CD8-positive, alpha-beta memory T cell (primary cell): Measurements from ENCODE around the gene BRCC3. TPM values are rescaled to one million over a fixed set of nuclear protein-coding genes. Genes with fewer than 3 reads are reported as not detected.

Experiments used
- CTCF ChIA-PET: fragments of 350-600 bp; sonication (Branson Sonifier 250); formaldehyde crosslinking; loops from one replicate; lab custom pipeline; 2021; ENCODE audit warnings: antibody characterized with exemption; lab: Charles Lee
- POLR2A ChIA-PET: fragments of 350-600 bp; sonication (Branson Sonifier 250); formaldehyde crosslinking; loops from one replicate; lab custom pipeline; 2021; ENCODE audit warnings: antibody characterized with exemption; lab: Charles Lee
- DNase-seq, 5 donors: peaks; one replicate each; pipeline versions ENCODE4 v3.0.0 to v3.0.0-alpha.2; 2020 to 2022; ENCODE audit warnings: mixed read lengths in 1 of 5
- H3K27ac ChIP-seq: one replicate; pipeline ENCODE4 v1.7.0; 2013; ENCODE audit warnings: low read depth, mild to moderate bottlenecking, low read length, moderate library complexity
- H3K27me3 ChIP-seq: 2 replicates; pipeline ENCODE4 v1.7.0; 2013; ENCODE audit warnings: low read length, mild to moderate bottlenecking; ENCODE audit not compliant: insufficient read depth, poor library complexity, severe bottlenecking
- H3K36me3 ChIP-seq: 2 replicates; pipeline ENCODE4 v1.7.0; 2013; ENCODE audit warnings: mild to moderate bottlenecking, low read length, moderate library complexity; ENCODE audit not compliant: insufficient read depth
- H3K4me1 ChIP-seq: 2 replicates; pipeline ENCODE4 v1.7.0; 2013; ENCODE audit warnings: mild to moderate bottlenecking, low read length, moderate library complexity; ENCODE audit not compliant: insufficient read depth
- H3K4me3 ChIP-seq: 2 replicates; pipeline ENCODE4 v1.7.0; 2013; ENCODE audit warnings: mild to moderate bottlenecking, low read length
- H3K9me3 ChIP-seq: 2 replicates; pipeline ENCODE4 v1.7.0; 2013; ENCODE audit warnings: mild to moderate bottlenecking, low read length
- H3K27ac Mint-ChIP-seq, 8 donors: one replicate each; pipeline ENCODE4 v1.8.0; 2020 to 2021; ENCODE audit warnings: mixed read lengths in 8 of 8, mild to moderate bottlenecking in 6 of 8, inconsistent platforms in 3 of 8, moderate library complexity in 3 of 8
- H3K27me3 Mint-ChIP-seq, 2 donors: one replicate each; pipeline ENCODE4 v1.8.0; 2020 to 2021; ENCODE audit warnings: mixed read lengths in 2 of 2, mild to moderate bottlenecking in 1 of 2, moderate library complexity in 1 of 2
- H3K36me3 Mint-ChIP-seq, 3 donors: one replicate each; pipeline ENCODE4 v1.8.0; 2020 to 2021; ENCODE audit warnings: mixed read lengths in 3 of 3, inconsistent platforms in 1 of 3, mild to moderate bottlenecking in 1 of 3
- H3K4me1 Mint-ChIP-seq, 3 donors: one replicate each; pipeline ENCODE4 v1.8.0; 2020 to 2021; ENCODE audit warnings: mixed read lengths in 3 of 3, inconsistent platforms in 1 of 3, mild to moderate bottlenecking in 1 of 3
- H3K4me3 Mint-ChIP-seq, 7 donors: one replicate each; pipeline ENCODE4 v1.8.0; 2020 to 2021; ENCODE audit warnings: mixed read lengths in 7 of 7, mild to moderate bottlenecking in 6 of 7, moderate library complexity in 4 of 7, inconsistent platforms in 2 of 7
- H3K9me3 Mint-ChIP-seq, 5 donors: one replicate each; pipeline ENCODE4 v1.8.0; 2020 to 2022; ENCODE audit warnings: mixed read lengths in 5 of 5, mild to moderate bottlenecking in 3 of 5, moderate library complexity in 2 of 5, inconsistent platforms in 1 of 5
- polyA plus RNA-seq: library from polyadenylated mRNA; unstranded; fragments of 300-500 nt; fragmentation: Illumina TruSeq; gene quantifications from one replicate; pipeline ENCODE4 v1.2.3, GENCODE V29; 2021
- total RNA-seq, 2 experiments: library from RNA; stranded (reverse); gene quantifications; one replicate each; pipeline ENCODE4 v1.2.3, GENCODE V29; 2021

Gene BRCC3
- total and polyA plus RNA-seq, 3 experiments from 2014 or later: 27.3 to 41.3 (median 37.0) TPM

DNA sequence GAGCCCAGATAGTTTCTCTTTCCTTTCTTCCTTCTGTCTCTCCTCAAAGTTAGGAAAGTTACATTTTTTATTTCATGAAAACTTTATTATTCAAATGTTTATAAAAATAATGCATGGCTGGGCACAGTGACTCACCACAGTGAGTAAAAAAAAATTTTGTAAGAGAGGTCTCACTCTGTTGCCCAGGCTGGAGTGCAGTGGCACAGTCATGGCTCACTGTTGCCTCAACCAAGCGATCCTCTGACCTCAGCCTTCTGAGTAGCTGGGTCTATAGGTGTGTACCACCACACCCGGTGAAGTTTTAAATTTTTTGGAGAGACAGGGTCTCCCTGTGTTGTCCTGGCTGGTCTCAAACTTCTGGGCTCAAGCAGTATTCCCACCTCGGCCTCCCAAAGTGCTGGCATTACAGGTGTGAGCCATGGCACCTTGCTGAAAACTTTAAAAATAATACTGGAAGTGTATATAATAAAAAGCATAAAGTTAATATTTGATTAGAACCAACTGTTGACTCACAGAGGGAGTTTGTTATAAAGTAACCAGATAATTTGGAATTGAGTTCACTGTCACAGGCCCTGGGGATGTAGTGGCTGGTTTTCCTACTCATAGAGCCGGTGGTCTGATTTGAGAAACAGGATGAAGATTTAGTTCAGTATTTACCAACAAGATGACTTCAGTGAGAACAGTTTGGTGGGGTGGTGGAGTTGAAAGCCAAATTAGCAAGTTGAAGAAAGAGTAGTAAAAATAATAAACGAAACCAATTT, 18.4 kb upstream of the BRCC3 start:
- ChIA-PET POLR2A (no interaction called here), CTCF (interaction anchor here (1.3 kb wide), 1 partner anchor 73 kb away, joined by 3 read pairs; no protein-coding TSS in a partner anchor)
- peak overlapping the region in 4 of 8 donors; percentile 6 to 58 (median 30) for H3K27ac Mint-ChIP-seq
- H3K27me3 Mint-ChIP-seq: no peaks in the 10 kb centered on the region
- Histone ChIP-seq H3K27ac (no peak overlapping the region), H3K27me3 (no peaks in the 10 kb centered on the region), H3K4me3 (no peak overlapping the region), H3K4me1 (peaks cover 9% of the 10 kb centered on the region), H3K9me3 (no peaks in the 10 kb centered on the region), H3K36me3 (no peaks in the 10 kb centered on the region)
- no peaks in the 10 kb centered on the region for H3K9me3 Mint-ChIP-seq
- no peak overlapping the region for H3K4me3 Mint-ChIP-seq
- peaks cover 16 to 35% (median 30%) of the 10 kb centered on the region in 3 donors for H3K4me1 Mint-ChIP-seq
- peaks cover 0 to 44% (median 1%) of the 10 kb centered on the region in 3 donors for H3K36me3 Mint-ChIP-seq
- DNase-seq: no peak

DNA sequence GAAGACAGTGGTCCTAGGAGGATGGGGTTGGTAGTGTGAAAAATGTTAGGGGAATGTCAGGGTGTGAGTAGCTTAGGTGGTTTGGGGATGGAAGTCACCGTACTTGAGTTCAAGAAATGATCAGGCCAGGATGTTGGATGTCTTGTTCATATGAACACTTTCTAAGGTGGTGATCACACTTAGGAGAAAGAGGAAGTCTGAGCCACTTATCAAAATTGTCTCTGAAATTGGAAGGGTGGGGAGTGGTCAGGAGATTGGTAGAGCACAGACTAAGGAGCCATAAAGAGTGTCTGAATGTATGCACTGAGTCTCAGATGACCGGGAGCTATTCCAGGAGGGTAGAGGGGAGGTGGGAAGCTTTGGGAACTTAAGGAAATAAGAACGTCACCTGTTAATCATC, 17.7 kb upstream of the BRCC3 start:
- ChIA-PET POLR2A (no interaction called here), CTCF (interaction anchor here (1.3 kb wide), 1 partner anchor 74 kb away, joined by 3 read pairs; no protein-coding TSS in a partner anchor)
- no peaks in the 10 kb centered on the region for H3K9me3 ChIP-seq
- Mint-ChIP-seq H3K27ac (peak overlapping the region in 4 of 8 donors; percentile 3 to 33 (median 18)), H3K9me3 (no peaks in the 10 kb centered on the region), H3K36me3 (peaks cover 0 to 40% (median 1%) of the 10 kb centered on the region in 3 donors), H3K27me3 (no peaks in the 10 kb centered on the region), H3K4me1 (peaks cover 16 to 35% (median 31%) of the 10 kb centered on the region in 3 donors), H3K4me3 (no peak overlapping the region)
- H3K27me3 ChIP-seq: no peaks in the 10 kb centered on the region
- H3K27ac ChIP-seq: no peak overlapping the region
- no peaks in the 10 kb centered on the region for H3K36me3 ChIP-seq
- H3K4me3 ChIP-seq: no peak overlapping the region
- H3K4me1 ChIP-seq: peaks cover 9% of the 10 kb centered on the region
- DNase-seq: no peak

GRCh38 chrX:155054255-155054654, 17.1 kb upstream of the BRCC3 start:
- H3K4me1 ChIP-seq: peaks cover 9% of the 10 kb centered on the region
- Mint-ChIP-seq H3K4me3 (no peak overlapping the region), H3K27me3 (no peaks in the 10 kb centered on the region), H3K36me3 (peaks cover 0 to 37% (median 1%) of the 10 kb centered on the region in 3 donors), H3K27ac (peak overlapping the region in 2 of 8 donors; percentile 1 to 27), H3K9me3 (no peaks in the 10 kb centered on the region), H3K4me1 (peaks cover 13 to 29% (median 25%) of the 10 kb centered on the region in 3 donors)
- no peak for DNase-seq
- no peak overlapping the region for H3K27ac ChIP-seq
- no peaks in the 10 kb centered on the region for H3K36me3 ChIP-seq
- ChIA-PET POLR2A (no interaction called here), CTCF (interaction anchor here (1.3 kb wide), 1 partner anchor 74 kb away, joined by 3 read pairs; no protein-coding TSS in a partner anchor)
- no peaks in the 10 kb centered on the region for H3K9me3 ChIP-seq
- H3K4me3 ChIP-seq: no peak overlapping the region
- H3K27me3 ChIP-seq: no peaks in the 10 kb centered on the region

DNA sequence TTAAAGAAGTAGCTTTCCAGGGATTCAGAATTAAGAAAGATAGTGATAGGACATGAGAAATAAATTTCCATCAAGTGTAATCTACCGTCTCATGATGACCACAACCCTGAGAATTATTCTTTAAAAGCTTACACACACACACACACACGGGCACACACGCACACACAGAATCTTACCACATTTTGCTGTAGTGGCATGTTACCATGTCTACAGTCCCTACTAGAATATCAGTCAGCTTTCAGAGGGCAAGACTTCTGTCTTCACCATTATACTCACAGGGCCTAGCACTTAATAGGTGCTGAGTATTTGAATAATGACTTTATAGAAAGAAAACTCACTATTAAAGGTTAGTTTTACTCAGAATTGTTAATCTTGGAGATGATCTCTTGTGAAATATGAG, 15.8 kb upstream of the BRCC3 start:
- no peak overlapping the region for H3K4me3 ChIP-seq
- no peaks in the 10 kb centered on the region for H3K27me3 ChIP-seq
- no peaks in the 10 kb centered on the region for H3K36me3 ChIP-seq
- ChIA-PET CTCF (interaction anchor here (2.1 kb wide), 1 partner anchor 76 kb away, joined by 13 read pairs; no protein-coding TSS in a partner anchor), POLR2A (interaction anchor here (0.7 kb wide), 1 partner anchor 20 kb away, joined by 3 read pairs; no protein-coding TSS in a partner anchor)
- Mint-ChIP-seq H3K4me3 (no peak overlapping the region), H3K27me3 (no peaks in the 10 kb centered on the region), H3K27ac (peak overlapping the region in 2 of 8 donors; percentile 17 to 42), H3K36me3 (peaks cover 0 to 44% (median 1%) of the 10 kb centered on the region in 3 donors), H3K4me1 (peaks cover 13 to 27% (median 23%) of the 10 kb centered on the region in 3 donors), H3K9me3 (no peaks in the 10 kb centered on the region)
- H3K4me1 ChIP-seq: peaks cover 9% of the 10 kb centered on the region
- H3K27ac ChIP-seq: no peak overlapping the region
- no peak for DNase-seq
- no peaks in the 10 kb centered on the region for H3K9me3 ChIP-seq

DNA sequence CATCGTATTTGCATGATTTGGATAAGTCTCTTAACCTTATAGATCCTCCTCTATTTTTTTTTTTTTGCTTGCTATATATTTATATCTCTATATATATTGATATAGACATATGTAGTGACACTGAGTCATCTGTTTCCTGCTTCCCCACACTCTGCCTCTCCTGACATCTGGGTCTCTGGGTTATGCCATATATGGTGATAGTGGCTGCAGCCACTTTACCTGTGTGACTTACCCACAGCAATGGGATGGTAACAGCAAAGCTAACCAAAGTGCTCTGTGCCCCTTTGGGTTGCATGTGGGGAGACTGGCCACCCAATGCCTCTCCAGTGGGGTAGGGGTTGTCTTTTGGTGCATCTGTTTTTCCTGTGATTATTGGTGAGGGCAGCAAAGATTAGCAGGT, 14.8 kb upstream of the BRCC3 start:
- Mint-ChIP-seq H3K27ac (peak overlapping the region in 7 of 8 donors; percentile 36 to 81 (median 68)), H3K4me1 (peaks cover 13 to 23% (median 22%) of the 10 kb centered on the region in 3 donors), H3K9me3 (no peaks in the 10 kb centered on the region), H3K36me3 (peaks cover 0 to 41% (median 1%) of the 10 kb centered on the region in 3 donors), H3K27me3 (no peaks in the 10 kb centered on the region), H3K4me3 (peak overlapping the region in 4 of 7 donors; percentile 5 to 70 (median 46))
- no peak overlapping the region for H3K27ac ChIP-seq
- CTCF ChIA-PET: interaction anchor here (0.8 to 2.1 kb wide), 10 partner anchors 10 to 137 kb away, joined by 3 to 13 read pairs (median 4); partner anchors contain the start of gene FUNDC2
- no peak for DNase-seq
- POLR2A ChIA-PET: interaction anchor here (1.3 kb wide), 1 partner anchor 30 kb away, joined by 12 read pairs; the partner anchor contains the start of gene FUNDC2
- peaks cover 9% of the 10 kb centered on the region for H3K4me1 ChIP-seq
- H3K4me3 ChIP-seq: no peak overlapping the region
- no peaks in the 10 kb centered on the region for H3K27me3 ChIP-seq
- no peaks in the 10 kb centered on the region for H3K9me3 ChIP-seq
- no peaks in the 10 kb centered on the region for H3K36me3 ChIP-seq

- Mint-ChIP-seq H3K27me3 (no peaks in the 10 kb centered on the region), H3K9me3 (no peaks in the 10 kb centered on the region), H3K4me1 (peaks cover 13 to 23% (median 22%) of the 10 kb centered on the region in 3 donors), H3K27ac (peak overlapping the region; percentile 36 to 93 (median 72)), H3K36me3 (peaks cover 0 to 39% (median 4%) of the 10 kb centered on the region in 3 donors), H3K4me3 (peak overlapping the region in 6 of 7 donors; percentile 34 to 83 (median 70))
- no peak overlapping the region for H3K27ac ChIP-seq
- ChIA-PET POLR2A (interaction anchor here (1.3 kb wide), 1 partner anchor 30 kb away, joined by 12 read pairs; the partner anchor contains the start of gene FUNDC2), CTCF (interaction anchor here (0.8 to 2.1 kb wide), 10 partner anchors 10 to 137 kb away, joined by 3 to 13 read pairs (median 4); partner anchors contain the start of gene FUNDC2)
- no peaks in the 10 kb centered on the region for H3K27me3 ChIP-seq
- DNase-seq: peak; percentile 29 to 67 (median 51)
- peaks cover 9% of the 10 kb centered on the region for H3K4me1 ChIP-seq
- no peaks in the 10 kb centered on the region for H3K9me3 ChIP-seq
- peak overlapping the region; percentile 3 for H3K4me3 ChIP-seq
- no peaks in the 10 kb centered on the region for H3K36me3 ChIP-seq
Observed at GRCh38 chrX:155056877-155057792, 14.2 kb upstream of the BRCC3 start.

GRCh38 chrX:155061760-155062159, 9.5 kb upstream of the BRCC3 start:
- no peak overlapping the region for H3K4me3 Mint-ChIP-seq
- POLR2A ChIA-PET: no interaction called here
- H3K9me3 Mint-ChIP-seq: no peaks in the 10 kb centered on the region
- Histone ChIP-seq H3K27me3 (no peaks in the 10 kb centered on the region), H3K9me3 (no peaks in the 10 kb centered on the region), H3K36me3 (no peaks in the 10 kb centered on the region), H3K4me3 (no peak overlapping the region), H3K4me1 (peaks cover 5% of the 10 kb centered on the region), H3K27ac (no peak overlapping the region)
- H3K4me1 Mint-ChIP-seq: peaks cover 9 to 16% (median 16%) of the 10 kb centered on the region in 3 donors
- CTCF ChIA-PET: interaction anchor here (1.3 kb wide), 1 partner anchor 13 kb away, joined by 4 read pairs; no protein-coding TSS in a partner anchor
- H3K36me3 Mint-ChIP-seq: peaks cover 0 to 30% (median 3%) of the 10 kb centered on the region in 3 donors
- no peaks in the 10 kb centered on the region for H3K27me3 Mint-ChIP-seq
- no peak for DNase-seq
- no peak overlapping the region for H3K27ac Mint-ChIP-seq
